BJ (cell line): ENCODE measurements around the gene SLC38A11. TPM values are rescaled to one million over a fixed set of nuclear protein-coding genes. Genes with fewer than 3 reads are reported as not detected.

Experiments
- CTCF ChIA-PET: fragments of 350-600 bp; formaldehyde crosslinking; extraction: SDS; loops from one replicate; lab custom pipeline; 2021; ENCODE audit warnings: antibody characterized with exemption, inconsistent platforms; lab: Yijun Ruan, JAX
- POLR2A ChIA-PET: fragments of 300-600 bp; sonication (Branson Sonifier 250); formaldehyde crosslinking; extraction: SDS; loops from one replicate; lab custom pipeline; 2021; ENCODE audit warnings: antibody characterized with exemption; lab: Charles Lee
- DNase-seq: peaks from one replicate; pipeline ENCODE4 v3.0.0-alpha.2; 2011; ENCODE audit warnings: low read depth
- H3K27me3 ChIP-seq: 2 replicates; pipeline ENCODE4 v1.6.0; 2011; ENCODE audit warnings: low read length; ENCODE audit not compliant: control insufficient read depth, insufficient read depth
- H3K36me3 ChIP-seq: 2 replicates; pipeline ENCODE4 v1.5.1; 2011; ENCODE audit warnings: low read length; ENCODE audit not compliant: control insufficient read depth, insufficient read depth
- H3K4me3 ChIP-seq: 2 replicates; pipeline ENCODE4 v1.5.1; 2011; ENCODE audit warnings: low read depth, mild to moderate bottlenecking, control low read depth, low read length
- polyA plus RNA-seq: library from polyadenylated mRNA; depleted of rRNA; stranded (reverse); fragments of >200 nt; gene quantifications from 2 replicates; pipeline ENCODE4 v1.2.3, GENCODE V29; 2011
- TF ChIP-seq, protein P1 (sequence below): IDR thresholded peaks from 2 replicates; pipeline ENCODE4 v1.5.1; 2011; ENCODE audit warnings: low read depth, mild to moderate bottlenecking, control low read depth, inconsistent platforms, low read length, moderate library complexity; ENCODE audit not compliant: insufficient read depth

Gene SLC38A11
- polyA plus RNA-seq, 1 experiment, result 59.2 TPM

DNA sequence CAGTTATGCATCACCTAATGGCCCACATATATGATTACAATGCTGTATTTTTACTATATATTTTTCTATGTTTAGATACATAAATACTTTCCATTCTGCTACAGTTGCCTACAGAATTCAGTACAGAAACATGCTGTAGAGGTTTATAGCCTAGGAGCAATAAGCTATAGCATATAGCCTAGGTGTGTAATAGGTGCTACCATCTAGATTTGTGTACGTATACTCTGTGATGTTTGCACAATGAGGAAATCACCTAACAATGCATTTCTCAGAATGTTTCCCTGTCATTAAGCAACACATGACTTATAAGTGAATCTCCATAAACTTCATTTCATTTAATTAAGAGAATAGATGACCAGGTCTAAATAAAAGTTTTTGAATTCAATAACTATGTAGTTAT is 43.5 kb downstream of the SLC38A11 start:
- Histone ChIP-seq H3K27me3 (no peaks in the 10 kb centered on the region), H3K36me3 (no peaks in the 10 kb centered on the region), H3K4me3 (no peak overlapping the region)
- no peak for DNase-seq
- ChIA-PET CTCF (no interaction called here), POLR2A (no interaction called here)
- TF ChIP-seq, protein P1, sequence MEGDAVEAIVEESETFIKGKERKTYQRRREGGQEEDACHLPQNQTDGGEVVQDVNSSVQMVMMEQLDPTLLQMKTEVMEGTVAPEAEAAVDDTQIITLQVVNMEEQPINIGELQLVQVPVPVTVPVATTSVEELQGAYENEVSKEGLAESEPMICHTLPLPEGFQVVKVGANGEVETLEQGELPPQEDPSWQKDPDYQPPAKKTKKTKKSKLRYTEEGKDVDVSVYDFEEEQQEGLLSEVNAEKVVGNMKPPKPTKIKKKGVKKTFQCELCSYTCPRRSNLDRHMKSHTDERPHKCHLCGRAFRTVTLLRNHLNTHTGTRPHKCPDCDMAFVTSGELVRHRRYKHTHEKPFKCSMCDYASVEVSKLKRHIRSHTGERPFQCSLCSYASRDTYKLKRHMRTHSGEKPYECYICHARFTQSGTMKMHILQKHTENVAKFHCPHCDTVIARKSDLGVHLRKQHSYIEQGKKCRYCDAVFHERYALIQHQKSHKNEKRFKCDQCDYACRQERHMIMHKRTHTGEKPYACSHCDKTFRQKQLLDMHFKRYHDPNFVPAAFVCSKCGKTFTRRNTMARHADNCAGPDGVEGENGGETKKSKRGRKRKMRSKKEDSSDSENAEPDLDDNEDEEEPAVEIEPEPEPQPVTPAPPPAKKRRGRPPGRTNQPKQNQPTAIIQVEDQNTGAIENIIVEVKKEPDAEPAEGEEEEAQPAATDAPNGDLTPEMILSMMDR, result no peak

DNA sequence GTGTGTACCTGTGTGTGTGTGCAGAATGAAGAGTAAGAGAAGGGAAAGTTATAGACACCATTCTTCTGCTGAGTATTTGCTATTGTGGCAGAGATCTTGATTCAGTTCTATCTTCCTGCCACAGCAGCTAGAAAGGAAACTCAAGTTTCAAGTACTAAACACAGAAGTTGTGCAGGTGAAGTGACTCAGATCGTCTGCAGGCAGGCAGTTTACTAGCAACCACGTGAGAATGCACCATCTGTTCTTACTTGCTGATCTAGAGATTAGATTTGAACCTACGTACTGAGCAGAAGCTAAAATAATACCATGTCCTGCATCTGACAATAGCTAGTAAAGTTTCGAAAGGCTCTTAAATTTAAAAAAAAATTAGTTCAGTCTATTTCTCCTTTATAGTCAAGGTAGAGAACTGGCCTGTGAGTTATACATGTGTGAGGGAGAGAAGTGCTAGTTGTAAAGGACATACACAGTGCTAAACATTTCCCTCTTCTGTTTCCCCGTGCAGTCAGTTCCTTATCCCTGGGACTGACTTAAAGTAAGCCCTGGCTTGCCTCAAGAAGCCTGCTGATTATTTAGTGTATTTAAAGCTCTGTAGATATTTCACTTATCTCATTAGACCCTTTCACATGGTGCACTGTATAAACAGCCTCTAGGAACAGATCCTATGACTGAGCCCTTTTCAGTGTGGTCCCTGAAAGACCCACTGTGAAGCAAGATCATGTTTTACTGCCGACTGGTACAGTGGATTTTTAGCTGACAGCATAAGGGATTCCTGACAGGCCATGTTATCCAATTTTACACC is 45.0 kb downstream of the SLC38A11 start:
- TF ChIP-seq, protein P1, result no peak
- POLR2A ChIA-PET, result interaction anchor here (0.6 kb wide), 1 partner anchor 8 kb away, joined by 3 read pairs; no protein-coding TSS in a partner anchor
- H3K27me3 ChIP-seq, result no peaks in the 10 kb centered on the region
- DNase-seq, result no peak
- no peak overlapping the region for H3K4me3 ChIP-seq
- CTCF ChIA-PET, result interaction anchor here (0.7 to 1.4 kb wide), 4 partner anchors 11 to 194 kb away, joined by 3 to 4 read pairs (median 4); partner anchors contain the start of gene COBLL1
- H3K36me3 ChIP-seq, result no peaks in the 10 kb centered on the region

DNA sequence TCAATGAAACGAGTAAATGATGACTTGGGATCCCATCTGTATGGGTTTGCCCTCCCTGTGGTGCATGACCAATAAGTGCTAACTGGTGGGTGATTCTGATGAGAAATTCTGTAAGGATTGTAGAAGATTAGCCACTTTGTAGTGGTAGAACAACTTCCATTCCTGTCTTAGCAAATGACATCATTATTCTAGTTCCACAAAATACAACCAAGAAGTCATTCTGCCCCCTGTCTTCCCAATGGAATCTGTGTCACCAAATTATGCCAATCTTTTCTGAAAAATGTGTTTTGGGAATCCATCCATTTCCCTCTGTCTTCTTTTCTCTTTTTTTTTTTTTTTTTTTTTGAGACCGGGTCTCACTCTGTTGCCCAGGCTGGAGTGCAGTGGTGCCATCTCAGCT is 48.4 kb downstream of the SLC38A11 start:
- H3K36me3 ChIP-seq, result no peaks in the 10 kb centered on the region
- no peak overlapping the region for H3K4me3 ChIP-seq
- POLR2A ChIA-PET, result no interaction called here
- H3K27me3 ChIP-seq, result no peaks in the 10 kb centered on the region
- no peak for DNase-seq
- CTCF ChIA-PET, result no interaction called here
- TF ChIP-seq, protein P1, result no peak

DNA sequence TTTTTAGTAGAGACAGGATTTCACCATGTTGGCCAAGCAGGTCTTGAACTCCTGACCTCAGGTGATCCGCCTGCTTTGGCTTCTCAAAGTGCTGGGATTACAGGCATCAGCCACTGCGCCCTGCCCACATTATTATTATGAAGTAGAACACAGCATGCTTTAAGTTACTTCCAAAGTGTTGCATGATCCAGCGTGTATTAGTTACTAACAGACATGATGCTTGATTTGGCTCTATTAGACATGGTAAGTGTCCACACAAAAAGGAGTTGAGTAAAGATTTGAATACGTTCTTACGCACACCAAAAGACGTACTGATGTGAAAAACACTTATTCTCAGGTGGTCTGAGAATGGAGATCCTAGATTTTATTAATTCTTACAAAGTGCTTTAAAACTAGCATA is 50.0 kb downstream of the SLC38A11 start:
- TF ChIP-seq, protein P1, result no peak
- no peak overlapping the region for H3K4me3 ChIP-seq
- H3K27me3 ChIP-seq, result no peaks in the 10 kb centered on the region
- CTCF ChIA-PET, result interaction anchor here (1.0 kb wide), 1 partner anchor 64 kb away, joined by 5 read pairs; the partner anchor contains the start of gene COBLL1
- POLR2A ChIA-PET, result no interaction called here
- DNase-seq, result no peak
- H3K36me3 ChIP-seq, result no peaks in the 10 kb centered on the region

DNA sequence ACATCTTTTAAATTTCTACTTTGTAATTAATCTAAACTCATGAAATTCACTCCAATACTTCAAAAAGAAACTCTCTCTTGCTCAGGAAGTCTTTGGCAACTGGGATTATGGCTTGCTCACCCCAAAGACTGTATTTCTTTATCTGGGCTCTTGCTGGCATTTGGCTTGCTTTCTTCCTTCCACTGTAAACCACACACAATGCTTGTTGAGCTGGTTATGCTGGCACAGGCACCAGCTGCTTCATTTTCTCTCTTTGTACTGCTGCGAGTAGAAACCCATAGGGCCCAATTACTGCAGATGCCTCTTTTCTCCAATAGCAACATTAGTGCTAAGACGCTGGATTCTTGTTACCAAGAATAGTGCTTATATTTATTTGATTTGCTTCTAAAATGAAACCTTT is 51.4 kb downstream of the SLC38A11 start:
- no peaks in the 10 kb centered on the region for H3K27me3 ChIP-seq
- DNase-seq, result no peak
- no peak overlapping the region for H3K4me3 ChIP-seq
- TF ChIP-seq, protein P1, result no peak
- H3K36me3 ChIP-seq, result no peaks in the 10 kb centered on the region
- ChIA-PET CTCF (interaction anchor here (1.2 to 3.1 kb wide), 5 partner anchors 9 to 62 kb away, joined by 3 to 10 read pairs (median 3); partner anchors contain the start of gene COBLL1), POLR2A (interaction anchor here (1.4 kb wide), 1 partner anchor 23 kb away, joined by 6 read pairs; no protein-coding TSS in a partner anchor)
